ENCODE measurements around the gene ACVR1.

The ACVR1 gene

DNA sequence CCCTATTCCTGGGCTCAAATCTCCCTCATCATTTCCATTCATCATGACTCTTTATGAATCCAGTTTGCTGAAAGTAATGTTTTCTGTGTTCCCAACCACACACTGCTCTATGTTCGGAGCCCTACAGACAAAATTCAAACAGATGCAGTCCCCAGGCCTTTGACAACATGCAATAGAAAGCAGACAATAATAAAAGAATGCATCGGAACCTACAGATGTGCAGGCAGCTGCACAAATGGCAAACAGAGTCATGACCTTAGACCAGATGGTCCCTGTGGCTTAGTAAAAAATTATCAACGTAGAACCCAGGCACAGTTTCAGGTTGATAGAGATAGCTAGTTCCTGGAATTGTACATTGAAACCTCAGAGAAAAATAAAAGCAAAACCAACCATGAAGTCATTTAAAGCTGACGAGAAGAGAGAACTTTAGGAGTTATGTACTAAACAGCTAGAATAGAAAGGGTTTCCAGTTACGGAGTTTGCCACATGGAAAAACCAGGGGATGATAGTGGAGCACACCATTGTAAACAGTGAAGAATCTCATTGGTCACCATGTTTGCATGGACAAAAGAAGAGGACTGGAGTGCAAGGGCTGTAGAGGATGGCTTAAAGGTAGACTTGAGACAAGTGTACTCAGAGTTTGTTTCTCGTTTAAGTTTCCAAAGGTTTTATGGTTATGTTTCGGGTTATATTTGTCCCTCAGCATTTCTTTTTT, 23.2 kb upstream of the ACVR1 start:
- no peak overlapping the region for H3K27ac ChIP-seq (ENCODE audit: low read depth, low read length)
- H3K79me2 ChIP-seq (ENCODE audit: control insufficient read depth, low read length): no peaks in the 10 kb centered on the region
- no peak overlapping the region for H3K4me3 ChIP-seq (ENCODE audit: low read length)
- no peaks in the 10 kb centered on the region for H3K36me3 ChIP-seq (ENCODE audit: control insufficient read depth, low read length)
- TF ChIP-seq, protein P1, sequence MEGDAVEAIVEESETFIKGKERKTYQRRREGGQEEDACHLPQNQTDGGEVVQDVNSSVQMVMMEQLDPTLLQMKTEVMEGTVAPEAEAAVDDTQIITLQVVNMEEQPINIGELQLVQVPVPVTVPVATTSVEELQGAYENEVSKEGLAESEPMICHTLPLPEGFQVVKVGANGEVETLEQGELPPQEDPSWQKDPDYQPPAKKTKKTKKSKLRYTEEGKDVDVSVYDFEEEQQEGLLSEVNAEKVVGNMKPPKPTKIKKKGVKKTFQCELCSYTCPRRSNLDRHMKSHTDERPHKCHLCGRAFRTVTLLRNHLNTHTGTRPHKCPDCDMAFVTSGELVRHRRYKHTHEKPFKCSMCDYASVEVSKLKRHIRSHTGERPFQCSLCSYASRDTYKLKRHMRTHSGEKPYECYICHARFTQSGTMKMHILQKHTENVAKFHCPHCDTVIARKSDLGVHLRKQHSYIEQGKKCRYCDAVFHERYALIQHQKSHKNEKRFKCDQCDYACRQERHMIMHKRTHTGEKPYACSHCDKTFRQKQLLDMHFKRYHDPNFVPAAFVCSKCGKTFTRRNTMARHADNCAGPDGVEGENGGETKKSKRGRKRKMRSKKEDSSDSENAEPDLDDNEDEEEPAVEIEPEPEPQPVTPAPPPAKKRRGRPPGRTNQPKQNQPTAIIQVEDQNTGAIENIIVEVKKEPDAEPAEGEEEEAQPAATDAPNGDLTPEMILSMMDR (IDR thresholded peaks at IDR 0.05; ENCODE audit: low read depth, low read length, poor library complexity, severe bottlenecking): no peak
- no peak for TF ChIP-seq EZH2phosphoT487 (IDR thresholded peaks at IDR 0.05; ENCODE audit: borderline replicate concordance, low read length)
- H3K9me3 ChIP-seq (ENCODE audit: control insufficient read depth, insufficient read depth, low read length): no peaks in the 10 kb centered on the region
- peaks cover 17% of the 10 kb centered on the region; the same call in 1 of the 2 replicates for H3K27me3 ChIP-seq (ENCODE audit: control insufficient read depth, low read length)
- H3K9me2 ChIP-seq (replicated peaks; ENCODE audit: control insufficient read depth, low read length): no peaks in the 10 kb centered on the region
- no peaks in the 10 kb centered on the region for H4K20me1 ChIP-seq (ENCODE audit: control insufficient read depth, insufficient read depth, low read depth, low read length)
- H3K4me2 ChIP-seq (ENCODE audit: low read length): no peak overlapping the region
- H3K4me1 ChIP-seq (ENCODE audit: control insufficient read depth, low read length): no peaks in the 10 kb centered on the region
- no peaks in the 10 kb centered on the region for H3F3A ChIP-seq (ENCODE audit: control insufficient read depth, insufficient read depth)

DNA sequence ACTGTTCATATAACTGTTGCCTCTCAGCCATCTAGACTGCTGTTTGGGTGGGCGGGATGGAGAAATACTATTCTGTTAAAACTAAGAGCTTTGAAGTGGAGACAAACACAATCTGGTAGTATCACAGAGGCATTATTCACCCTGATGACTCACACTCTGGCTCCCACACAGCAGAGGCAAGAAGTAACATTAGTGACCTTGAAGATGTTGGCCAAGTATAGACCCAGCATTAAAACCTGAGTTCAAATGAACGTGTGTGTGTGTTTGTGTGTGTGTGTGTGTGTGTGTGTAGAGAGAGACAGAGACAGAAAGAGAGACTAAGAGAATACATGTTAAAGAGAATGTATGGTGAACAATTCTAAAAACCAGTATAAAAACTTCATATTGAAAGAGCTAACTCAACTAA, 22.5 kb upstream of the ACVR1 start:
- H3K4me2 ChIP-seq (ENCODE audit: low read length): no peak overlapping the region
- H3K27ac ChIP-seq (ENCODE audit: low read depth, low read length): no peak overlapping the region
- no peaks in the 10 kb centered on the region for H3K4me1 ChIP-seq (ENCODE audit: control insufficient read depth, low read length)
- peaks cover 18% of the 10 kb centered on the region; the same call in 1 of the 2 replicates for H3K27me3 ChIP-seq (ENCODE audit: control insufficient read depth, low read length)
- no peaks in the 10 kb centered on the region for H3K9me2 ChIP-seq (replicated peaks; ENCODE audit: control insufficient read depth, low read length)
- no peaks in the 10 kb centered on the region for H3K9me3 ChIP-seq (ENCODE audit: control insufficient read depth, insufficient read depth, low read length)
- no peaks in the 10 kb centered on the region for H3K79me2 ChIP-seq (ENCODE audit: control insufficient read depth, low read length)
- TF ChIP-seq, protein P1 (IDR thresholded peaks at IDR 0.05; ENCODE audit: low read depth, low read length, poor library complexity, severe bottlenecking): no peak
- TF ChIP-seq EZH2phosphoT487 (IDR thresholded peaks at IDR 0.05; ENCODE audit: borderline replicate concordance, low read length): no peak
- no peaks in the 10 kb centered on the region for H3F3A ChIP-seq (ENCODE audit: control insufficient read depth, insufficient read depth)
- H3K4me3 ChIP-seq (ENCODE audit: low read length): no peak overlapping the region
- no peaks in the 10 kb centered on the region for H4K20me1 ChIP-seq (ENCODE audit: control insufficient read depth, insufficient read depth, low read depth, low read length)
- no peaks in the 10 kb centered on the region for H3K36me3 ChIP-seq (ENCODE audit: control insufficient read depth, low read length)

DNA sequence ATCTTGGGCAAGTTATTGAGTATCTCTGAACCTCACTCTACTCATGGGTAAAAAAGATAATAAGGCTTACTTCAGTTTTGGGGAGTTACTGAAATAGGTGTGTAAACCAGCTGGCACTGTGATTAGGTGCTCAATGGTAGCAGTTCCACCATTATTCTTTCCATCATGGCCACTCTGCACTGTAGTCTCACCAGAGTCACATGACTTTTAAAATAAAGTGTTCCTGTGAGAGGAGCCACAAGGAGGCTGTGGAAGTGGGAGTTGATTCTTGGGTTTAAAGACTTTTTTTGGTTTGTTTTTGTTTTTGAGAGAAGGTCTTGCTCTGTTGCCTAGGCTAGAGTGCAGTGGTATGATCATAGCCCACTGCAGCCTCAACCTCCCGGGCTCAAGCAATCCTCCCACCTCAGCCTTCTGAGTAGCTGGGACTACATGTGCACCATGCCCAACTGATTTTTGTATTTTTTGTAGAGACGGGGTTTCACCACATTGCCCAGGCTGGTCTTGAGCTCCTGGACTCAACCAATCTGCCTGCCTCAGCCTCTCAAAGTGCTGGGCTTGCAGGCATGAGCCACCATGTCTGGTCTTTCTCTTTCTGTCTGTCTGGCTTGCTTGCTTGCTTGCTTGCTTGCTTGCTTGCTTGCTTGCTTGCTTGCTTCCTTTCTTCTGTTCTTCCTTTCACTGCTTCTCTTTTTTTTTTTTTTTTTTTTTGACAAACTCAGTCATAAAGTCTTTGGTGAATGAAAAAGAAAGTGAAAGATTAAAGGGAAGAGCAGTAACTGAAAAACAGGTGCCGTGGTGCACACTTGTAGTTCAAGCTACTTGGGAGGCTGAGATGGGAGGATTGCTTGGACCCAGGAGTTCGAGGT, 21.2 kb upstream of the ACVR1 start:
- Histone ChIP-seq H3K27ac (ENCODE audit: low read depth, low read length) (no peak overlapping the region), H3K27me3 (ENCODE audit: control insufficient read depth, low read length) (peaks cover 20% of the 10 kb centered on the region; the same call in 1 of the 2 replicates), H4K20me1 (ENCODE audit: control insufficient read depth, insufficient read depth, low read depth, low read length) (no peaks in the 10 kb centered on the region), H3K36me3 (ENCODE audit: control insufficient read depth, low read length) (no peaks in the 10 kb centered on the region), H3K4me2 (ENCODE audit: low read length) (no peak overlapping the region), H3K79me2 (ENCODE audit: control insufficient read depth, low read length) (no peaks in the 10 kb centered on the region), H3F3A (ENCODE audit: control insufficient read depth, insufficient read depth) (no peaks in the 10 kb centered on the region), H3K9me2 (replicated peaks; ENCODE audit: control insufficient read depth, low read length) (no peaks in the 10 kb centered on the region), H3K4me1 (ENCODE audit: control insufficient read depth, low read length) (no peaks in the 10 kb centered on the region), H3K4me3 (ENCODE audit: low read length) (no peak overlapping the region), H3K9me3 (ENCODE audit: control insufficient read depth, insufficient read depth, low read length) (no peaks in the 10 kb centered on the region)
- TF ChIP-seq, protein P1 (IDR thresholded peaks at IDR 0.05; ENCODE audit: low read depth, low read length, poor library complexity, severe bottlenecking): no peak
- no peak for TF ChIP-seq EZH2phosphoT487 (IDR thresholded peaks at IDR 0.05; ENCODE audit: borderline replicate concordance, low read length)
